ENCODE data around the gene CASZ1.

The CASZ1 gene

GRCh38 chr1:10687251-10687651 lies 109.2 kb downstream of the CASZ1 start:
- Histone ChIP-seq H3K4me3 (ENCODE audit: low read length) (no peak overlapping the region), H3K4me1 (ENCODE audit: insufficient read depth, low read length) (peaks cover 32% of the 10 kb centered on the region), H2AFZ (ENCODE audit: low read depth, low read length) (no peak overlapping the region), H3K36me3 (ENCODE audit: insufficient read depth, low read length) (no peaks in the 10 kb centered on the region), H3K27me3 (ENCODE audit: insufficient read depth, low read length) (no peaks in the 10 kb centered on the region), H3K9me3 (ENCODE audit: low read length) (no peaks in the 10 kb centered on the region)

- Histone ChIP-seq H3K27me3 (ENCODE audit: insufficient read depth, low read length) (no peaks in the 10 kb centered on the region), H3K9me3 (ENCODE audit: low read length) (no peaks in the 10 kb centered on the region), H3K36me3 (ENCODE audit: insufficient read depth, low read length) (no peaks in the 10 kb centered on the region), H3K4me1 (ENCODE audit: insufficient read depth, low read length) (peaks cover 39% of the 10 kb centered on the region), H2AFZ (ENCODE audit: low read depth, low read length) (no peak overlapping the region), H3K4me3 (ENCODE audit: low read length) (no peak overlapping the region)
Observed at GRCh38 chr1:10686404-10687040, 109.9 kb downstream of the CASZ1 start.

- H3K4me1 ChIP-seq (ENCODE audit: insufficient read depth, low read length), result peaks cover 42% of the 10 kb centered on the region
- no peaks in the 10 kb centered on the region for H3K27me3 ChIP-seq (ENCODE audit: insufficient read depth, low read length)
- no peaks in the 10 kb centered on the region for H3K36me3 ChIP-seq (ENCODE audit: insufficient read depth, low read length)
- no peak overlapping the region for H3K4me3 ChIP-seq (ENCODE audit: low read length)
- H2AFZ ChIP-seq (ENCODE audit: low read depth, low read length), result no peak overlapping the region
- H3K9me3 ChIP-seq (ENCODE audit: low read length), result no peaks in the 10 kb centered on the region
Observed at GRCh38 chr1:10685808-10686403, 110.5 kb downstream of the CASZ1 start.

GRCh38 chr1:10685196-10685807 lies 111.1 kb downstream of the CASZ1 start:
- Histone ChIP-seq H3K36me3 (ENCODE audit: insufficient read depth, low read length) (no peaks in the 10 kb centered on the region), H3K27me3 (ENCODE audit: insufficient read depth, low read length) (no peaks in the 10 kb centered on the region), H3K4me3 (ENCODE audit: low read length) (no peak overlapping the region), H3K4me1 (ENCODE audit: insufficient read depth, low read length) (peaks cover 42% of the 10 kb centered on the region), H2AFZ (ENCODE audit: low read depth, low read length) (no peak overlapping the region), H3K9me3 (ENCODE audit: low read length) (no peaks in the 10 kb centered on the region)

GRCh38 chr1:10684221-10684620 lies 112.2 kb downstream of the CASZ1 start:
- Histone ChIP-seq H3K27me3 (ENCODE audit: insufficient read depth, low read length) (no peaks in the 10 kb centered on the region), H2AFZ (ENCODE audit: low read depth, low read length) (no peak overlapping the region), H3K4me3 (ENCODE audit: low read length) (no peak overlapping the region), H3K9me3 (ENCODE audit: low read length) (no peaks in the 10 kb centered on the region), H3K36me3 (ENCODE audit: insufficient read depth, low read length) (no peaks in the 10 kb centered on the region), H3K4me1 (ENCODE audit: insufficient read depth, low read length) (peaks cover 42% of the 10 kb centered on the region)

GRCh38 chr1:10682449-10683309 lies 113.8 kb downstream of the CASZ1 start:
- Histone ChIP-seq H3K27me3 (ENCODE audit: insufficient read depth, low read length) (no peaks in the 10 kb centered on the region), H3K4me1 (ENCODE audit: insufficient read depth, low read length) (peaks cover 47% of the 10 kb centered on the region), H3K36me3 (ENCODE audit: insufficient read depth, low read length) (no peaks in the 10 kb centered on the region), H3K9me3 (ENCODE audit: low read length) (no peaks in the 10 kb centered on the region), H2AFZ (ENCODE audit: low read depth, low read length) (no peak overlapping the region), H3K4me3 (ENCODE audit: low read length) (no peak overlapping the region)

GRCh38 chr1:10682108-10682445 lies 114.4 kb downstream of the CASZ1 start:
- no peaks in the 10 kb centered on the region for H3K9me3 ChIP-seq (ENCODE audit: low read length)
- no peak overlapping the region for H3K4me3 ChIP-seq (ENCODE audit: low read length)
- H3K27me3 ChIP-seq (ENCODE audit: insufficient read depth, low read length), result no peaks in the 10 kb centered on the region
- H3K36me3 ChIP-seq (ENCODE audit: insufficient read depth, low read length), result no peaks in the 10 kb centered on the region
- H2AFZ ChIP-seq (ENCODE audit: low read depth, low read length), result no peak overlapping the region
- H3K4me1 ChIP-seq (ENCODE audit: insufficient read depth, low read length), result peaks cover 51% of the 10 kb centered on the region

- H3K4me3 ChIP-seq (ENCODE audit: low read length), result no peak overlapping the region
- no peaks in the 10 kb centered on the region for H3K27me3 ChIP-seq (ENCODE audit: insufficient read depth, low read length)
- no peak overlapping the region for H2AFZ ChIP-seq (ENCODE audit: low read depth, low read length)
- no peaks in the 10 kb centered on the region for H3K36me3 ChIP-seq (ENCODE audit: insufficient read depth, low read length)
- H3K4me1 ChIP-seq (ENCODE audit: insufficient read depth, low read length), result peaks cover 48% of the 10 kb centered on the region
- H3K9me3 ChIP-seq (ENCODE audit: low read length), result no peaks in the 10 kb centered on the region
Observed at GRCh38 chr1:10681296-10682107, 114.9 kb downstream of the CASZ1 start.

GRCh38 chr1:10680487-10680886 lies 116.0 kb downstream of the CASZ1 start:
- H3K27me3 ChIP-seq (ENCODE audit: insufficient read depth, low read length), result no peaks in the 10 kb centered on the region
- H3K4me3 ChIP-seq (ENCODE audit: low read length), result no peak overlapping the region
- H3K9me3 ChIP-seq (ENCODE audit: low read length), result no peaks in the 10 kb centered on the region
- H3K36me3 ChIP-seq (ENCODE audit: insufficient read depth, low read length), result no peaks in the 10 kb centered on the region
- no peak overlapping the region for H2AFZ ChIP-seq (ENCODE audit: low read depth, low read length)
- peaks cover 42% of the 10 kb centered on the region for H3K4me1 ChIP-seq (ENCODE audit: insufficient read depth, low read length)

- Histone ChIP-seq H3K4me1 (ENCODE audit: insufficient read depth, low read length) (peaks cover 39% of the 10 kb centered on the region), H3K27me3 (ENCODE audit: insufficient read depth, low read length) (no peaks in the 10 kb centered on the region), H3K4me3 (ENCODE audit: low read length) (no peak overlapping the region), H2AFZ (ENCODE audit: low read depth, low read length) (no peak overlapping the region), H3K9me3 (ENCODE audit: low read length) (no peaks in the 10 kb centered on the region), H3K36me3 (ENCODE audit: insufficient read depth, low read length) (no peaks in the 10 kb centered on the region)
Observed at GRCh38 chr1:10679496-10680220, 116.8 kb downstream of the CASZ1 start.

GRCh38 chr1:10678852-10679251 lies 117.6 kb downstream of the CASZ1 start:
- H3K4me1 ChIP-seq (ENCODE audit: insufficient read depth, low read length), result peaks cover 39% of the 10 kb centered on the region

GRCh38 chr1:10678402-10678801 lies 118.0 kb downstream of the CASZ1 start:
- H3K27me3 ChIP-seq (ENCODE audit: insufficient read depth, low read length), result no peaks in the 10 kb centered on the region
- H3K36me3 ChIP-seq (ENCODE audit: insufficient read depth, low read length), result no peaks in the 10 kb centered on the region
- H3K4me3 ChIP-seq (ENCODE audit: low read length), result no peak overlapping the region
- H3K9me3 ChIP-seq (ENCODE audit: low read length), result no peaks in the 10 kb centered on the region
- H3K4me1 ChIP-seq (ENCODE audit: insufficient read depth, low read length), result peaks cover 40% of the 10 kb centered on the region
- no peak overlapping the region for H2AFZ ChIP-seq (ENCODE audit: low read depth, low read length)

More at GRCh38 chr1:10678852-10679251, 117.6 kb downstream of the CASZ1 start:
- Histone ChIP-seq H3K36me3 (ENCODE audit: insufficient read depth, low read length) (no peaks in the 10 kb centered on the region), H3K4me3 (ENCODE audit: low read length) (no peak overlapping the region), H3K27me3 (ENCODE audit: insufficient read depth, low read length) (no peaks in the 10 kb centered on the region), H2AFZ (ENCODE audit: low read depth, low read length) (no peak overlapping the region), H3K9me3 (ENCODE audit: low read length) (no peaks in the 10 kb centered on the region)
